Muscle of leg (tissue), 16 donors: ENCODE results near the gene PRKD2. TPM values are rescaled to one million over a fixed set of nuclear protein-coding genes. Genes with fewer than 3 reads are reported as not detected.
"Not testable (repeated sequence)": the region's sequence is repeated elsewhere in the genome, so short reads cannot be mapped to it uniquely, and the experiment has no call there.

Source experiments
- DNase-seq: peaks from one replicate; pipeline ENCODE4 v3.0.0; 2013
- H3K27ac ChIP-seq: one replicate; pipeline ENCODE4 v1.5.1; 2013; ENCODE audit warnings: mild to moderate bottlenecking, low read length, control low read depth
- H3K27me3 ChIP-seq: one replicate; pipeline ENCODE4 v1.6.1; 2013; ENCODE audit warnings: low read length; ENCODE audit not compliant: control insufficient read depth, insufficient read depth
- H3K36me3 ChIP-seq: one replicate; pipeline ENCODE4 v1.6.1; 2013; ENCODE audit warnings: low read length; ENCODE audit not compliant: control insufficient read depth, insufficient read depth
- H3K4me1 ChIP-seq: one replicate; pipeline ENCODE4 v1.6.1; 2013; ENCODE audit warnings: low read length; ENCODE audit not compliant: control insufficient read depth, insufficient read depth
- H3K4me3 ChIP-seq: one replicate; pipeline ENCODE4 v1.5.1; 2013; ENCODE audit warnings: low read length, control low read depth
- H3K9me3 ChIP-seq: replicated peaks from 2 replicates; pipeline ENCODE4 v1.6.1; 2013; ENCODE audit warnings: low read depth, low read length; ENCODE audit not compliant: control insufficient read depth
- WGBS: methylation state at CpG from one replicate; pipeline ENCODE4 v1.1.5; 2013; ENCODE audit warnings: missing lambda C conversion rate; ENCODE audit not compliant: insufficient coverage; 5-methylcytosine and 5-hydroxymethylcytosine counted together
- long read RNA-seq, 11 donors: transcript quantifications; one replicate each; lab custom pipeline, GENCODE V29; 2026
- polyA plus RNA-seq, 8 donors: library from polyadenylated mRNA; unstranded; fragments of 120-200 nt; gene quantifications; one replicate each; pipeline versions ENCODE4 v1.2.1 to v1.2.3, GENCODE V29; 2013; ENCODE audit warnings: inconsistent platforms in 1 of 8, low replicate concordance in 1 of 8; ENCODE audit not compliant: insufficient read length in 8 of 8, insufficient read depth in 1 of 8
- total RNA-seq: library from RNA; stranded (reverse); fragments of 120-200 nt; gene quantifications from one replicate; pipeline ENCODE4 v1.2.4, GENCODE V29; 2013

Gene PRKD2
- 12.1 TPM for total RNA-seq
- 10 to 100 TPM; 19.6 to 29.8 (median 24.1) TPM for polyA plus RNA-seq
- long read RNA-seq, donor 1, partial matches to known transcripts: 0 of 1 reads
- long read RNA-seq, donor 1, other reads (novel, unspliced or antisense): 0 of 1 reads
- long read RNA-seq, donor 2: 0 reads
- long read RNA-seq, donor 3: 0 reads
- long read RNA-seq, donor 4, partial matches to known transcripts: 0 of 2 reads
- long read RNA-seq, donor 4, other reads (novel, unspliced or antisense): 0 of 2 reads
- long read RNA-seq, donor 5, partial matches to known transcripts: 8 of 10 reads
- long read RNA-seq, donor 5, other reads (novel, unspliced or antisense): 0 of 10 reads
- long read RNA-seq, donor 6: 0 reads
- long read RNA-seq, donor 7, partial matches to known transcripts: 7 of 9 reads
- long read RNA-seq, donor 7, other reads (novel, unspliced or antisense): 0 of 9 reads
- long read RNA-seq, donor 8: 0 reads
- long read RNA-seq, donor 9, partial matches to known transcripts: 0 of 1 reads
- long read RNA-seq, donor 9, other reads (novel, unspliced or antisense): 0 of 1 reads
- long read RNA-seq, donor 10, partial matches to known transcripts: 0 of 2 reads
- long read RNA-seq, donor 10, other reads (novel, unspliced or antisense): 0 of 2 reads
- long read RNA-seq, donor 11, partial matches to known transcripts: 0 of 1 reads
- long read RNA-seq, donor 11, other reads (novel, unspliced or antisense): 0 of 1 reads

GRCh38 chr19:46717034-46717715, at the start of gene PRKD2:
TSS of gene PRKD2 (minus strand) at chr19:46717114. CDS start at chr19:46716370, 744 bp downstream.
- H3K9me3 ChIP-seq: no peaks in the 10 kb centered on the region
- peaks cover 37% of the 10 kb centered on the region for H3K36me3 ChIP-seq
- peak within 1 kb of the TSS; percentile 94 for H3K27ac ChIP-seq
- peak; percentile 96 for DNase-seq
- H3K27me3 ChIP-seq: no peaks in the 10 kb centered on the region
- 0% methylated on average over 27 of the region's 52 CpGs for WGBS
- peaks cover 41% of the 10 kb centered on the region for H3K4me1 ChIP-seq
- H3K4me3 ChIP-seq: peak within 1 kb of the TSS; percentile 72

DNA sequence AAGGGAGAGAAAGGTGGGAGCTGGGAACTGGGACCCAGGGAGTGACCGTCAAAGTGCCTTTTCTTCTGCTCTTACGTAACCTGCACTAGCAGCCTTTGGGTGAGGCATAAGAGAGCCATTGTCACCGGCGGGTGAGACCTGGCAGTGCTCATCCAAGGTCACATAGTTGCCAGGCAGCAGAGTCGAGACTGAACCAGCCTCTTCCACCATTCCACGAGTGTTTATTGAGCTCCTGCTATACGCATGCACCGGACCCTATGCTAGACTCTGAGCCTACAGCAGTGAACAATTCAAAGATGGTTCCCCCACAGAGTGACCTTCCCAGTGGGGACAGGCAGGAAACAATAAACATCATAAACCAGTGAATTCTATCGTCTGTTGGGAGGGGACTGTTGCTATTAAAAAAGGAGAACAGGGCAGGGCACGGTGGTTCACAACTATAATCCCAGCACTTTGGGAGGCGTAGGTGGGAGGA, 47.9 kb upstream of the PRKD2 start:
- Histone ChIP-seq H3K27me3 (no peaks in the 10 kb centered on the region), H3K27ac (no peak overlapping the region)
- WGBS: 70% methylated on average over 9 of the region's 11 CpGs

DNA sequence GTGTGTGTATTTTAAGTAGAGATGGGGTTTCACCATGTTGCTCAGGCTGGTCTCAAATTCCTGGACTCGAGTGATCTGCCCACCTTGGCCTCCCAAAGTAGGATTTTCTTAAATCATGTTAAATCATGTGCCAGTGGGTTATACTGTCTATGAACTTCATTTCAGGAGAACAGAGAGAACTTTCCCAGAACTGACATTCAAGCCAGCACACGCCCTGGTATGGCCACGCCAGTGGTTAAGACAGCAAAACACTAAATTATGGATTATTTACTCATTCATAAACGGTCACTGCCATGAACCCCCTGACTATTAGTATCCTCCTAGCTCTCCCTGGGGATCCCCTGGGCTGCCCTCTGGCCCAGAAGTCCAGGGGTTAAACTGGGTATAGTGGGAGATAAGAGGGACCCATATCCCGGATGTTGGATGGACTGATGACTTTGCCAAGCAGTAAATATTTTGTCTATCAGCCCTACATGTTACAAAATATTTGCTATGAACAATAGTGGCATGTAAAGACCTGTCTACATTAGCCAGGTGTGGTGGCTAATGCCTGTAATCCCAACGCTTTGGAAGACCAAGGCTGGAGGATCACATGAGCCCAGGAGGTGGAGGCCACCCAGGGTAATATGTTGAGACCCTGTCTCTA, 45.5 kb upstream of the PRKD2 start:
- DNase-seq: no peak
- no peak overlapping the region for H3K4me3 ChIP-seq
- H3K4me1 ChIP-seq: peaks cover 8% of the 10 kb centered on the region
- H3K36me3 ChIP-seq: peaks cover 9% of the 10 kb centered on the region
- no peak overlapping the region for H3K27ac ChIP-seq
- no peaks in the 10 kb centered on the region for H3K9me3 ChIP-seq
- no CpG with 5 or more reads among the region's 6 CpGs for WGBS
- H3K27me3 ChIP-seq: no peaks in the 10 kb centered on the region

More for the DNA sequence above, 47.9 kb upstream of the PRKD2 start:
- no peaks in the 10 kb centered on the region for H3K9me3 ChIP-seq
- H3K4me3 ChIP-seq: no peak overlapping the region
- no peaks in the 10 kb centered on the region for H3K36me3 ChIP-seq
- DNase-seq: no peak
- peaks cover 2% of the 10 kb centered on the region for H3K4me1 ChIP-seq

- Histone ChIP-seq H3K9me3 (no peaks in the 10 kb centered on the region), H3K36me3 (peaks cover 18% of the 10 kb centered on the region), H3K4me1 (peaks cover 14% of the 10 kb centered on the region), H3K27ac (no peak overlapping the region), H3K27me3 (no peaks in the 10 kb centered on the region), H3K4me3 (no peak overlapping the region)
- DNase-seq: peak; percentile 40
- WGBS: no CpG with 5 or more reads among the region's 5 CpGs
Measured at GRCh38 chr19:46761418-46761831, 44.5 kb upstream of the PRKD2 start.

- Histone ChIP-seq H3K36me3 (peaks cover 18% of the 10 kb centered on the region), H3K4me1 (peaks cover 14% of the 10 kb centered on the region)
- H3K4me3 ChIP-seq, H3K27me3 ChIP-seq, H3K27ac ChIP-seq, H3K9me3 ChIP-seq, DNase-seq: not testable (repeated sequence)
- WGBS: 73% methylated on average over 2 of the region's 4 CpGs
Measured at GRCh38 chr19:46760897-46761296, 44.0 kb upstream of the PRKD2 start.

- no peak overlapping the region for H3K4me3 ChIP-seq
- no peaks in the 10 kb centered on the region for H3K9me3 ChIP-seq
- 76% methylated on average over 4 of the region's 5 CpGs for WGBS
- peaks cover 20% of the 10 kb centered on the region for H3K36me3 ChIP-seq
- DNase-seq: no peak
- peaks cover 14% of the 10 kb centered on the region for H3K4me1 ChIP-seq
- H3K27me3 ChIP-seq: no peaks in the 10 kb centered on the region
- no peak overlapping the region for H3K27ac ChIP-seq
Measured at GRCh38 chr19:46760363-46760762, 43.4 kb upstream of the PRKD2 start.

GRCh38 chr19:46759817-46760333, 43.0 kb upstream of the PRKD2 start:
- peak; percentile 84 for DNase-seq
- peaks cover 24% of the 10 kb centered on the region for H3K36me3 ChIP-seq
- H3K27ac ChIP-seq: no peak overlapping the region
- no peaks in the 10 kb centered on the region for H3K9me3 ChIP-seq
- no peak overlapping the region for H3K4me3 ChIP-seq
- WGBS: 24% methylated on average over 5 of the region's 7 CpGs
- H3K27me3 ChIP-seq: no peaks in the 10 kb centered on the region
- H3K4me1 ChIP-seq: peaks cover 14% of the 10 kb centered on the region

DNA sequence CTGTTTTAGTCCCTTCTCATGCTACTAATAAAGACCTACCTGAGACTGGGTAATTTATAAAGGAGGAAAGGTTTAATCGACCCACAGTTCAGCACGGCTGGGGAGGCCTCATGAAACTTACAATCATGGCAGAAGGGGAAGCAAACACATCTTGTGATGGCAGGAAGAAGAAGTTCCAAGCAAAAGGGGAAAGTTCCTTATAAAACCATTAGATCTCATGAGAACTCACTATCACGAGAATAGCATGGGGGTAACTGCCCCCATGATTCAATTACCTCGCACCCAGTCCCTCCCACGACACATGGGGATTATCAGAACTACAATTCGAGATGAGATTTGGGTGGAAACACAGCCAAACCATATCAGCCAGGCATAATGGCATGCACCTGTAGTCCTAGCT, 42.3 kb upstream of the PRKD2 start:
- H3K36me3 ChIP-seq: peaks cover 24% of the 10 kb centered on the region
- no peak for DNase-seq
- no peak overlapping the region for H3K4me3 ChIP-seq
- WGBS: no CpG with 5 or more reads among the region's 6 CpGs
- H3K27ac ChIP-seq: no peak overlapping the region
- no peaks in the 10 kb centered on the region for H3K9me3 ChIP-seq
- peaks cover 14% of the 10 kb centered on the region for H3K4me1 ChIP-seq
- no peaks in the 10 kb centered on the region for H3K27me3 ChIP-seq

DNA sequence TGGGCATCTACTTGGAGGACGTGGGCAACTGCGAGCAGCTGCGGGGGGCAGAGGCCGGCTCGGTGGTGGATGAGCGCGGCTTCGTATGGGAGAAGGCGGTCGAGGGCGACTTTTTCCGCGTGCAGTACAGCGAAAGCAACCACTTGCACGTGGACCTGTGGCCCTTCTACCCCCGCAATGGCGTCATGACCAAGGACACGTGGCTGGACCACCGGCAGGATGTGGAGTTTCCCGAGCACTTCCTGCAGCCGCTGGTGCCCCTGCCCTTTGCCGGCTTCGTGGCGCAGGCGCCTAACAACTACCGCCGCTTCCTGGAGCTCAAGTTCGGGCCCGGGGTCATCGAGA, 39.6 kb upstream of the PRKD2 start:
- no peak overlapping the region for H3K4me3 ChIP-seq
- no peaks in the 10 kb centered on the region for H3K27me3 ChIP-seq
- DNase-seq: no peak
- no peaks in the 10 kb centered on the region for H3K9me3 ChIP-seq
- H3K4me1 ChIP-seq: peaks cover 14% of the 10 kb centered on the region
- no peak overlapping the region for H3K27ac ChIP-seq
- WGBS: 71% methylated on average over 30 of the region's 30 CpGs
- peaks cover 32% of the 10 kb centered on the region for H3K36me3 ChIP-seq
